Spleen (tissue), 7 donors: ENCODE data around the gene CALN1.

ENCODE experiments used
- CTCF ChIP-seq, 11 experiments: fragments of 200-600 bp in 7 of 11; fragments of 450-650 bp in 4 of 11; sonication (generic) in 4 of 11; IDR thresholded peaks in 8 of 11; conservative IDR thresholded peaks in 3 of 11; 1 replicate in 7 of 11; 2 replicates in 4 of 11; pipeline versions ENCODE4 v1.4.0 to v1.8.0; 2016 to 2021; ENCODE audit warnings: antibody characterized with exemption in 11 of 11, inconsistent platforms in 4 of 11, mild to moderate bottlenecking in 1 of 11
- POLR2A ChIP-seq, 3 donors: fragments of 450-650 bp; IDR thresholded peaks; one replicate each; pipeline ENCODE4 v1.5.1; 2017; ENCODE audit warnings: antibody characterized with exemption in 3 of 3, mild to moderate bottlenecking in 1 of 3
- POLR2AphosphoS5 ChIP-seq, 3 donors: sonication (generic); formaldehyde crosslinking; IDR thresholded peaks; one replicate each; pipeline ENCODE4 v1.5.1; 2017; ENCODE audit warnings: antibody characterized with exemption in 3 of 3
- donor health status: DM: no; HTN: no; CAD: no; lungs with moderate emphysema.
- donor health status: DM: no; HTN: no; CAD: no.
- donor health status: DM: no; HTN: no; CAD: no.

- TF ChIP-seq CTCF (IDR thresholded peaks at IDR 0.05 in 8 of 11, conservative IDR thresholded peaks at IDR 0.05 in 3 of 11) (no peak), POLR2A (IDR thresholded peaks at IDR 0.05) (no peak), POLR2AphosphoS5 (IDR thresholded peaks at IDR 0.05) (no peak)
Observed at GRCh38 chr7:71829515-71829914, 582.6 kb downstream of the CALN1 start.
